B cell (primary cell): ENCODE measurements around the gene HCFC2.

Experiments
- EZH2 ChIP-seq: IDR thresholded peaks from 2 replicates; pipeline ENCODE4 v1.6.1; 2012; ENCODE audit warnings: borderline replicate concordance, low read depth, mild to moderate bottlenecking, moderate library complexity, low read length; ENCODE audit not compliant: insufficient read depth, poor library complexity, severe bottlenecking
- TF ChIP-seq, protein P1 (sequence below): fragments of 200-600 bp; IDR thresholded peaks from one replicate; pipeline ENCODE4 v1.8.0; 2022; ENCODE audit warnings: antibody characterized with exemption, mild to moderate bottlenecking

DNA sequence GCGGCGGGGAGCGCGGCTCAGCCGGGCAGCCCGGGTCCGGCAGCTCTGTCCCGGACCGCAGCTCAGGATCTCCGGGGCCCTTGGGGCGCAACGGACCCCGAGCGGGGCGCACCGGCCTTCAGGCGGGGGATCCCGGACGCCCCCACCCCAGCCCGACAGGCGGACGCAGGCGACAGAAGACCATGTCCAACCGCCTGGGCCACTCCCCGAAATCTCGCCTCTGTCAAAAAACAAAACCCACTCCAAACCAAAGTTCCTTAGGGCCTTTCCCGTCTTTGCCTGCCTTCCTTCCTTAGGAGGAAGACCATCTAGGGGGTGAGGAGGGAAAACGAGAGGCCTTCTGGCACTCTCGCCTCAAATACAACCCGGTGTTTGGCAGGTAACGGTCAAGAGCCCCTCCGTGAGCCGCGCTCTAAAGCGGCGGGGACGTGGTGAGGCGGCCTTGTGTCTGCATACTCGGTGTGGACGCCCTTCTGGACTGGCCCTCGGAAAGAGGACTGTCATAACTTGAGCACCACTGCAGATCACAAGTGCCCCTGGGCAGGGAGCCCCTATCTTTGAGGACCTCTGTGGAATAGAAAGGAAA, 604 bp downstream of the HCFC2 start:
- TF ChIP-seq, protein P1, sequence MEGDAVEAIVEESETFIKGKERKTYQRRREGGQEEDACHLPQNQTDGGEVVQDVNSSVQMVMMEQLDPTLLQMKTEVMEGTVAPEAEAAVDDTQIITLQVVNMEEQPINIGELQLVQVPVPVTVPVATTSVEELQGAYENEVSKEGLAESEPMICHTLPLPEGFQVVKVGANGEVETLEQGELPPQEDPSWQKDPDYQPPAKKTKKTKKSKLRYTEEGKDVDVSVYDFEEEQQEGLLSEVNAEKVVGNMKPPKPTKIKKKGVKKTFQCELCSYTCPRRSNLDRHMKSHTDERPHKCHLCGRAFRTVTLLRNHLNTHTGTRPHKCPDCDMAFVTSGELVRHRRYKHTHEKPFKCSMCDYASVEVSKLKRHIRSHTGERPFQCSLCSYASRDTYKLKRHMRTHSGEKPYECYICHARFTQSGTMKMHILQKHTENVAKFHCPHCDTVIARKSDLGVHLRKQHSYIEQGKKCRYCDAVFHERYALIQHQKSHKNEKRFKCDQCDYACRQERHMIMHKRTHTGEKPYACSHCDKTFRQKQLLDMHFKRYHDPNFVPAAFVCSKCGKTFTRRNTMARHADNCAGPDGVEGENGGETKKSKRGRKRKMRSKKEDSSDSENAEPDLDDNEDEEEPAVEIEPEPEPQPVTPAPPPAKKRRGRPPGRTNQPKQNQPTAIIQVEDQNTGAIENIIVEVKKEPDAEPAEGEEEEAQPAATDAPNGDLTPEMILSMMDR: no peak
- no peak for TF ChIP-seq EZH2
